ENCODE data around the gene ALKBH3.

ALKBH3 gene

DNA sequence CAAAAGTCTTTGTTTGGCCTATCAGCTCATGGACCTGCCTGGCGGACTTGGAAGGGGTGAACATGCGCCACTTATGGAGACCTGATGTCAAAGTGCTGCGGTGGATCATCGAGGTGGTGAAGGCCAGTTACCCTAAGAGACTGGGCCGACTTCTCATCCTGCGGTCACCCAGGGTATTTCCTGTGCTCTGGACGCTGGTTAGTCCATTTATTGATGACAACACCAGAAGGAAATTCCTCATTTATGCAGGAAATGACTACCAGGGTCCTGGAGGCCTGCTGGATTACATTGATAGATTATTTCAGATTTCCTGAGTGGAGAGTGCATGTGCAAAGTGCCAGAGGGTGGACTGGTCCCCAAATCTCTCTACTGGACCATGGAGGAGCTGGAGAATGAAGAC lies 17.9 kb downstream of the ALKBH3 start:
- no peak for DNase-seq
- Mint-ChIP-seq H3K27me3 (ENCODE audit: low read depth, poor library complexity) (no peaks in the 10 kb centered on the region), H3K9me3 (peaks cover 10% of the 10 kb centered on the region), H3K4me3 (no peak overlapping the region), H3K36me3 (ENCODE audit: low read depth) (peaks cover 86% of the 10 kb centered on the region), H3K27ac (no peak overlapping the region), H3K4me1 (no peaks in the 10 kb centered on the region)
- TF ChIP-seq CTCF (IDR thresholded peaks at IDR 0.05): no peak

DNA sequence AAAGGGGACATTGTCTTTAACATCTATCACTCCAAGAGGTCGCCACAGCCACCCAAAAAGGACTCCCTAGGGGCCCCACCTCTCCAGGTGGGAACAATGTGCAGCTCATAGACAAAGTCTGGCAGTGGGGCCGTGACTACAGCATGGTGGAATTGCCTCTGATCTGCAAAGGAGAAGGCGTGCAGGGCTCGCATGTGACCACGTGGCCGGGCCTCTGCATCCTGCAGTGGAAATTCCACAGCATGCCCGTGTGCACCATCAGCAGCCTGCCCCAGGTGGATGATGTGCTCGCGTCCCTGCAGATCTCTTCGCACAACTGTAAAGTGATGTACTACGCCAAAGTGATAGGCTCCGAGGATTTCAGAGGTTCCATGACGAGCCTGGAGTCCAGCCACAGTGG lies 18.5 kb downstream of the ALKBH3 start:
- H3K27ac Mint-ChIP-seq: no peak overlapping the region
- H3K4me1 Mint-ChIP-seq: no peaks in the 10 kb centered on the region
- peaks cover 10% of the 10 kb centered on the region for H3K9me3 Mint-ChIP-seq
- H3K4me3 Mint-ChIP-seq: no peak overlapping the region
- TF ChIP-seq CTCF (IDR thresholded peaks at IDR 0.05): no peak
- H3K27me3 Mint-ChIP-seq (ENCODE audit: low read depth, poor library complexity): no peaks in the 10 kb centered on the region
- DNase-seq: no peak
- peaks cover 87% of the 10 kb centered on the region for H3K36me3 Mint-ChIP-seq (ENCODE audit: low read depth)

- peaks cover 74% of the 10 kb centered on the region for H3K36me3 Mint-ChIP-seq (ENCODE audit: low read depth)
- H3K9me3 Mint-ChIP-seq: peaks cover 10% of the 10 kb centered on the region
- H3K4me3 Mint-ChIP-seq: no peak overlapping the region
- peaks cover 17% of the 10 kb centered on the region for H3K4me1 Mint-ChIP-seq
- no peaks in the 10 kb centered on the region for H3K27me3 Mint-ChIP-seq (ENCODE audit: low read depth, poor library complexity)
- DNase-seq: no peak
- no peak overlapping the region for H3K27ac Mint-ChIP-seq
- TF ChIP-seq CTCF (IDR thresholded peaks at IDR 0.05): no peak
These were observed 20.9 kb downstream of the ALKBH3 start for GRCh38 chr11:43901551-43901950.

DNA sequence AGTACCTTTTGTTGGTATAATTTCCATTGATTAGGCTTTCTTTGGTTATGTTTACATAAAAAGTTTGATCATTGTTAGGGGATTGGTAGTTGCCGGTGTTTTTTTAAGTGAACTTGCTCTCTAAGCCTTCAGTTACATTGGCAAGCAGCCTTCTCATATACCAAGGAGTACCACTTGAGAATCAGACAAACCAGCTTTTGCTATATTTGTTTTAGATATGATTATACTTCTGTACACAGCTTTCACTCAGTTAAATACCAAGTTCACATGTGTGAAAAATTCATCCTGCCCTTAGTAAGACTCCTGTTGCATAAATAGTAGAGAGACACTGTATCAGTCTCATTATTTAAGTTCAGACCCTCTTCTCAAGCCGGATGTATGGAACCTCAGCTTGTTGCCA lies 22.4 kb downstream of the ALKBH3 start:
- peaks cover 70% of the 10 kb centered on the region for H3K36me3 Mint-ChIP-seq (ENCODE audit: low read depth)
- TF ChIP-seq CTCF (IDR thresholded peaks at IDR 0.05): no peak
- no peak for DNase-seq
- H3K9me3 Mint-ChIP-seq: peaks cover 8% of the 10 kb centered on the region
- H3K4me1 Mint-ChIP-seq: peaks cover 25% of the 10 kb centered on the region
- H3K4me3 Mint-ChIP-seq: no peak overlapping the region
- peaks cover 2% of the 10 kb centered on the region for H3K27me3 Mint-ChIP-seq (ENCODE audit: low read depth, poor library complexity)
- no peak overlapping the region for H3K27ac Mint-ChIP-seq

- no peak for TF ChIP-seq CTCF (IDR thresholded peaks at IDR 0.05)
- peaks cover 61% of the 10 kb centered on the region for H3K36me3 Mint-ChIP-seq (ENCODE audit: low read depth)
- no peak overlapping the region for H3K27ac Mint-ChIP-seq
- H3K27me3 Mint-ChIP-seq (ENCODE audit: low read depth, poor library complexity): peaks cover 2% of the 10 kb centered on the region
- no peak overlapping the region for H3K4me3 Mint-ChIP-seq
- H3K9me3 Mint-ChIP-seq: peaks cover 5% of the 10 kb centered on the region
- DNase-seq: no peak
- H3K4me1 Mint-ChIP-seq: peaks cover 25% of the 10 kb centered on the region
These were observed 23.3 kb downstream of the ALKBH3 start for GRCh38 chr11:43903969-43904368.

DNA sequence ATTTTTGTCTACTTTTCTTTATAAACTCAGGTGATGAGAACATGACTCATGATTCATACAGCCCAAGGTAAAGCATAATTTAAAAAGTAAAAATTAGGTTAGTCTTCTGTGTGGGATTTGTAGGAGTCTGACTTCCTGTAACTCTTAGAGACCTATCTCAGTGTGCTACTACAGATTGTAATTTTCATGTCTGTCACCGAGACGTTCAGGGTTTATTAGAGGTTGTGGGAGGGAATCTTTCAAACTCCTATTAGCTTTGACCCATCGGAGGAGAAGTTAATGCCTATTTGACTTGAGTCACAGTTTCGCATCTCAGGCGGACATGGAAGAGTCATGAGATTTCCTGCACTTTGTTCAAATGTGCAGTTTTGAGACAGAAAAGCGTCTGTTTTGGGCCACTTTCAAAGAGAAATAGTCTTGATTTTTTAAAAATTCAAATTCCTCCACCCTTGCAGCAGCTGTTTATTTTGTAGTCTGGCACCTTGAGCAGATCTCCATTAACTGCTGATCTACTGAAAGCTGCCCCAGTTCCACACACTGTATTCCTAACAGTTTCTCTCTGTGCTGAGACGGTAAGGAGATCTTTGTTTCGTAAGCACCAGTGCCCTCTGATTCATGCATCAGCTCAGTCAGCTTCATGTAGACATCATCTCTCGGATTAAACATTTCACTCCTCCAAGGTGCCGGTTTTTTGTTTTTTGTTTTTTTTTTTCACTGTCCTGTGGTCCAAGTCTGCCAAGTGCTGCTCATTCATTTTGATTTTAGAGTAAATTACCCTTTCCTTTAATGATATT lies 24.3 kb downstream of the ALKBH3 start:
- H3K27ac Mint-ChIP-seq: peak overlapping the region; percentile 70
- no peak for DNase-seq
- H3K4me3 Mint-ChIP-seq: no peak overlapping the region
- H3K36me3 Mint-ChIP-seq (ENCODE audit: low read depth): peaks cover 57% of the 10 kb centered on the region
- H3K4me1 Mint-ChIP-seq: peaks cover 25% of the 10 kb centered on the region
- no peak for TF ChIP-seq CTCF (IDR thresholded peaks at IDR 0.05)
- H3K27me3 Mint-ChIP-seq (ENCODE audit: low read depth, poor library complexity): peaks cover 2% of the 10 kb centered on the region
- H3K9me3 Mint-ChIP-seq: no peaks in the 10 kb centered on the region
